Astrocyte of the spinal cord (primary cell): ENCODE data around the gene TPO.

Source experiments
- DNase-seq: peaks from one replicate; pipeline ENCODE4 v3.0.0; 2011; ENCODE audit warnings: low read depth, low spot score
- H3K4me3 ChIP-seq: 2 replicates; pipeline ENCODE4 v1.5.1; 2011; ENCODE audit warnings: low read depth, mild to moderate bottlenecking, low read length, moderate library complexity
- in situ Hi-C: cut with HindIII; loops from 2 replicates; pipeline ENCODE4 v1.10.0; 2017; ENCODE audit warnings: low sequenced_read_pairs
- TF ChIP-seq, protein P1 (sequence below): IDR thresholded peaks from 2 replicates; pipeline ENCODE4 v1.5.1; 2012; ENCODE audit warnings: low read depth, mild to moderate bottlenecking, low read length, inconsistent platforms

The TPO gene

DNA sequence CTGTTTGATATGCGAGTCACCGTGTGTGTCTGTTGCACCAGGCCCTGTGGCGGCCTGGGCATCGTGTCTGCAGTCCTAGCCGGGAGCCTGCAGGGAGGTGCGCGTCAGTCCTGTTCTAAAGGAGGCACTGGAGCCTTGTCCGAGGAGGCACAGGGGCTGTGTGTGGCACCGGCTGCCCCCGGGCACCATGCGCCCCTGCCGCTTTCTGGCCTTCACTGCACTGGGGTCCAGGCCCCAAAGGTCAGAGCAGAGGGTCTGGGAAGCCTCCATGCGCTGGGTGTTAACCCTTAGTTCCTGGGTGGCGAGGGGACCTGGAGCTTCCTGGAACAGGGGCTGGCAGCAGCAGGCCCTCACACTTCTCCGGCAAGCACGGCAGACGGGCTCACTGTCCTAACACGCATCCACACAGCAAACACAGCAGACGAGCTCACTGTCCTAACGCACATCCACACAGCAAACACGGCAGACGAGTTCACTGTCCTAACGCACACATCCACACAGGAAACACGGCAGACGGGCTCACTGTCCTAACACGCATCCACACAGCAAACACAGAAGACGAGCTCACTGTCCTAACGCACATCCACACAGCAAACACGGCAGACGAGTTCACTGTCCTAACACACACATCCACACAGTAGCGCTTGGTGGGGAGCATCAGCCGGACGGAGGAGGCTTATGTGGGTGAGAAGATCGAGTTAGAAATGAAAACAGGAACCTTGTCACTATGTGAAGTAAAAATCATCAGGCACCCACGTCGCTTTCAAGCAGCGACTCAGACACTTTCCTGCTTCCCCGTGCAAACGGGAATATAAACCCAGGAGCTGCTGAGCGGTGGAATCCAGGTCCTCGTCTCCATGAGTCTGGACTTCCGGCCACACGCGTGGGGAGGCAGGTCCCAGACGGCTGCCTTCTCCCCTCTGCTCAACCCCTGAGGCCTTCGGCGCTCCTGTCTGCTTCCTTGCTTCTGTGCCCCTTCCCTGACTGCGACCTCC, 65.3 kb downstream of the TPO start:
- H3K4me3 ChIP-seq: no peak overlapping the region
- DNase-seq: no peak
- TF ChIP-seq, protein P1, sequence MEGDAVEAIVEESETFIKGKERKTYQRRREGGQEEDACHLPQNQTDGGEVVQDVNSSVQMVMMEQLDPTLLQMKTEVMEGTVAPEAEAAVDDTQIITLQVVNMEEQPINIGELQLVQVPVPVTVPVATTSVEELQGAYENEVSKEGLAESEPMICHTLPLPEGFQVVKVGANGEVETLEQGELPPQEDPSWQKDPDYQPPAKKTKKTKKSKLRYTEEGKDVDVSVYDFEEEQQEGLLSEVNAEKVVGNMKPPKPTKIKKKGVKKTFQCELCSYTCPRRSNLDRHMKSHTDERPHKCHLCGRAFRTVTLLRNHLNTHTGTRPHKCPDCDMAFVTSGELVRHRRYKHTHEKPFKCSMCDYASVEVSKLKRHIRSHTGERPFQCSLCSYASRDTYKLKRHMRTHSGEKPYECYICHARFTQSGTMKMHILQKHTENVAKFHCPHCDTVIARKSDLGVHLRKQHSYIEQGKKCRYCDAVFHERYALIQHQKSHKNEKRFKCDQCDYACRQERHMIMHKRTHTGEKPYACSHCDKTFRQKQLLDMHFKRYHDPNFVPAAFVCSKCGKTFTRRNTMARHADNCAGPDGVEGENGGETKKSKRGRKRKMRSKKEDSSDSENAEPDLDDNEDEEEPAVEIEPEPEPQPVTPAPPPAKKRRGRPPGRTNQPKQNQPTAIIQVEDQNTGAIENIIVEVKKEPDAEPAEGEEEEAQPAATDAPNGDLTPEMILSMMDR: no peak
- in situ Hi-C loops: no loop called here

DNA sequence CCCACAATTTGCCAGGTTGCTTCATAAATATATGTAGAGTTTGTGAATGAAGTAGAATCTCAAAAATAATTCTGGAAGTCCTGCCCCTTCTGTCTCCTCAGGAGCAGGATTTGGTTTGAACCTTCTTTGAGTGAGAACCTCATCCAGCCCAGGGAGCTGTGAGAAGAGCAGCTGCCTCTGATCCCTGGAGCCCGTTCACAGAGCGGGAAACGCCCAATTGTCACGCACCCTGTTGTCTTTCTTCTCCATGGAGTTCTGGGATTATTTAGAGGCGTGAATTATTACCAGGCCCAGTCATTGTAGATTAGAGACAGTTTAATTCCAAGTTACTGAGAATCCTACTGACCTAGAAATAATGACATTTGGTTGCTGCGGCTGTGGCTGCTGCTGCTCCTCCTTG, 66.1 kb downstream of the TPO start:
- H3K4me3 ChIP-seq: no peak overlapping the region
- in situ Hi-C loops: no loop called here
- TF ChIP-seq, protein P1: no peak
- no peak for DNase-seq

DNA sequence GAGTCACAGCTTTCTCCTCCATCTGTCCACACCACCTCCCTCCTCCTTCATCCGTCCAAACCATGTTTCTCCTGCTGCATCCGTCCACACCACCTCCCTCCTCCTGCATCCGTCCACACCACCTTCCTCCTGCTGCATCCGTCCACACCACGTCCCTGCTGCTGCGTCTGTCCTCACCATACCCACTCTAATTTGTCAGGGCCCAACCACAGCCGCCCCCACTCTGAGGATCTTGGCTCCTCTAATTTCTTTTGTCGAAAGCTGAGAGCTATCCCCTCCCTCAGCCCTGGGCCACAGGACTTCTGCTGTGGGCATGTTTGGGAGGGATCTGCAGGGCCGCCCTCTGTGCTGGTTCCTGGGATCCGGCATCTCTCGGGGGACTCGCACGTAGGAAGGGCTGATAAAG, 67.4 kb downstream of the TPO start:
- no peak for DNase-seq
- H3K4me3 ChIP-seq: no peak overlapping the region
- in situ Hi-C loops: no loop called here
- TF ChIP-seq, protein P1: no peak

DNA sequence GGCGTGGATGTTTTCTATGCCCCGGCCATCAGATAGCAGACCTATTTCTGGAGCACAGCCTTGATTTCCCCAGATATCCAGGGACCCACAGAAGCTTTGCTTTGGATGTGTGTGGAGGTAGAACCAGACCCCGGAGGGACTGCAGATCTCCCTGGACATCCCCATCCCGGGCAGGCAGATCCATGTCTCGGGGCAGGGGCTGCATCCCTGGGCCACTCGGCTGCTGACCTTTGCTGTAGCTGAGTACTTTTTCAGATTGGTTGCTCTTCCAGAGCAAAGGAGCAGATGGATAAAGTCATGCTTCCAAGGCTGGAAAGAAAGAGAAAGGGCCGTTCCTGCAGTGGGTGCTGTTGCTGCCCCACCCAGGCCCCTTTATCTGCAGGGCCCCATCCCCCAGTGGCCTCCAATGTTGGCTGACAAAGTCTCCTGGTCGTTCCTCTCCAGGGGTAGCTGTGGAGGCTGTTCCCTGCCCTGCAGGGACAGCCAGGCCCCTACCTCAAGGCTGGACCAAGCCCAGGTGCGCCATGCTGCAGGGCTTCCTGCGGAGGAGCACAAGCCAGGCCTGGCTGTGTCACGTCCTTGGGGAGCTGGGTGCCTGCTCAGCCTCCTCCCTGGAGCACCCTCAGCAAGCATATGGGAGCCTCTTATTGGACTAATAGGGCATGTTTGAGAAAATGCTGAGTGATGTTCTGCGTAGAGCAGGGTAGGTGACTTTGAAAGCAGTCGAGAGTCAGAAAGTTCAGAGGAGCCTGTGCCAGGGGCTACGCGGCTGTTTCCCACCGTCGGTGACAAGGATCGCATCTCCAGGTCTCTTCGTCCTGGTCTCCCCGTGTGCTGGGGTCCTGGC, 68.4 kb downstream of the TPO start:
- TF ChIP-seq, protein P1: no peak
- no peak overlapping the region for H3K4me3 ChIP-seq
- DNase-seq: no peak
- in situ Hi-C loops: no loop called here

DNA sequence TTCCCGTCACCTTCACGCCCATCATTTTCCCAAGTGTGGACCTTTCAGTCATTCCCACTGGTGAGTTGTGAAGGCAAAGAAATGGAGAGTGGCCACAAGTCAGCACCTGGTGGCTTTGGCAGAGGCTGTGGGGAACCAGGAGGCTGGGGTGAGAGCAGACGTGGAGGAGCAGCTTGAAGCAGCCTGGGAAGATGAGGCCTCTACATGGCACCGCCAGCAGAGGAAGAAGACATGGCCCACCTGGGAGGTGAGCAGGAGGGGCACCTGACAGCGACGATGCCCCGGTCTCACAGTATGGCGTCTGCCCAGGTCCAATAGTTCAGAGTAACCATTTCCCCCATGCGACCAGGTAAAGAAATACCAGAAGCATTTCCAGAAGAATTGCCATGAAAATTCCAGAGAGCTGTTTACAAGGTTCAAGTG, 69.0 kb downstream of the TPO start:
- TF ChIP-seq, protein P1: no peak
- no peak for DNase-seq
- in situ Hi-C loops: no loop called here

DNA sequence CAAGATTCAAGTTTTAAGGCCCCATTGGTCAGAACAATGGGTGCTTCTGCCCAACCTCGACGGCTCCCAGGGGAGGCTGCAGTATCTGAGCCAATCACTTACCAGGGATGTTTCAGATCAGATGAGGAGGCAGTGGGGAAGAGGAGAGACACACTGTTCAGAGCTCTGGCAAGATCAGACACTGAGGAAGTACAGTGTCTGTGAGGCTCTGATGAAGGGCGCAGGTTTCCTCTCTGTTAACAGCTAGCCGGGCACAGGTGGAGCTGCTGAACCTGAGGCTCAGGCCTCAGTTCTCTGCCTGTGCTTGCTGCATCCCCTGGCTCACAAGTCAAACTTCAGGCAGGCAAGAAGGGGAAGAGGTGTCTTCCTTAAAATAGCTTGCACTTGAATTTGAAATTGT, 69.7 kb downstream of the TPO start:
- no peak overlapping the region for H3K4me3 ChIP-seq
- TF ChIP-seq, protein P1: no peak
- in situ Hi-C loops: no loop called here
- no peak for DNase-seq

More for the DNA sequence above, 69.0 kb downstream of the TPO start:
- H3K4me3 ChIP-seq: no peak overlapping the region
